ENCODE results near the gene HSPB1. TPM values are rescaled to one million over a fixed set of nuclear protein-coding genes. Genes with fewer than 3 reads are reported as not detected.
"Not testable (repeated sequence)": the region's sequence is repeated elsewhere in the genome, so short reads cannot be mapped to it uniquely, and the experiment has no call there.

Gene HSPB1
- 147 and 157 TPM in 2 replicates for total RNA-seq (2014; rRNA removed; shearing (Covaris generic))

DNA sequence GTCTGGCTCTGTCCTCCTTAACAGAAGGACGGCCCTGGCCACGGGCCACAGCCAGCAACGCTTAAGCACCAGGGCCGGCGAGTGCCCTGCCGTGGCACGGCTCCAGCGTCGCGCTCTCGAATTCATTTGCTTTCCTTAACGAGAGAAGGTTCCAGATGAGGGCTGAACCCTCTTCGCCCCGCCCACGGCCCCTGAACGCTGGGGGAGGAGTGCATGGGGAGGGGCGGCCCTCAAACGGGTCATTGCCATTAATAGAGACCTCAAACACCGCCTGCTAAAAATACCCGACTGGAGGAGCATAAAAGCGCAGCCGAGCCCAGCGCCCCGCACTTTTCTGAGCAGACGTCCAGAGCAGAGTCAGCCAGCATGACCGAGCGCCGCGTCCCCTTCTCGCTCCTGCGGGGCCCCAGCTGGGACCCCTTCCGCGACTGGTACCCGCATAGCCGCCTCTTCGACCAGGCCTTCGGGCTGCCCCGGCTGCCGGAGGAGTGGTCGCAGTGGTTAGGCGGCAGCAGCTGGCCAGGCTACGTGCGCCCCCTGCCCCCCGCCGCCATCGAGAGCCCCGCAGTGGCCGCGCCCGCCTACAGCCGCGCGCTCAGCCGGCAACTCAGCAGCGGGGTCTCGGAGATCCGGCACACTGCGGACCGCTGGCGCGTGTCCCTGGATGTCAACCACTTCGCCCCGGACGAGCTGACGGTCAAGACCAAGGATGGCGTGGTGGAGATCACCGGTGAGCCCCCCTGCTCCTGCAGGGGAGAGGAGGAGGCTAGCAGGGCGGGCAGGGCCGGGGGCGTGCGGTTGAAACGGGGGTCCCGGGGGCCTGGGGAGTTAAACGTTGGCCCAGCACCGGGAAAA, at the start of gene HSPB1:
Gene HSPB1, plus strand, starts transcription at position 327 of the 855 bp plus-strand sequence. Its CDS starts 40 bp downstream, at position 367.
- DNase-seq (ENCODE audit: low read depth): peak; percentile 96

GRCh38 chr7:76254781-76255180, 47.7 kb upstream of the HSPB1 start:
- no peak for DNase-seq (ENCODE audit: low read depth)

DNA sequence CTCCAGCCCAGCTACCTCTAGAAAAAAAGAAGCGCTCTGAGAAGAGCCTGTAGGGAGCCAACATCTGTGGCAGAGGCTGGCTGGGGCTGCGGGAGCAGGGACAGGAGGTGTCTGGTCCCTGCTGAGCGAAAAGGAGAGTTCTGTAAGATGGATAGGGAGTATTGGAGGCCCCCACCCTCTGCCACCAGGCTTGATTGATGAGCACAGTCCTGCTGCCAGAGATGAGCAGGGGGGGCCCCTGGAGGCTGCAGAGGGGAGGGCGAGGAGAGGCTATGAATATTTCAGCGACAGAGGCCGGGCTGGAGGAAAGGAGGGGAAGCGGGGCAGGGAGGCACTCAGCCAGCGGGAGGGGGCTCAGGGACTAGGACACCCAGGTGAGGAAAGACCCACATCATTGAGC, 44.5 kb upstream of the HSPB1 start:
- DNase-seq (ENCODE audit: low read depth): no peak

- no peak for DNase-seq (ENCODE audit: low read depth)
Observed at GRCh38 chr7:76259124-76260093, 43.1 kb upstream of the HSPB1 start.

- DNase-seq (ENCODE audit: low read depth): peak; percentile 29
Observed at GRCh38 chr7:76260171-76260703, 42.2 kb upstream of the HSPB1 start.

- DNase-seq (ENCODE audit: low read depth): no peak
Observed at GRCh38 chr7:76261329-76261728, 41.1 kb upstream of the HSPB1 start.

DNA sequence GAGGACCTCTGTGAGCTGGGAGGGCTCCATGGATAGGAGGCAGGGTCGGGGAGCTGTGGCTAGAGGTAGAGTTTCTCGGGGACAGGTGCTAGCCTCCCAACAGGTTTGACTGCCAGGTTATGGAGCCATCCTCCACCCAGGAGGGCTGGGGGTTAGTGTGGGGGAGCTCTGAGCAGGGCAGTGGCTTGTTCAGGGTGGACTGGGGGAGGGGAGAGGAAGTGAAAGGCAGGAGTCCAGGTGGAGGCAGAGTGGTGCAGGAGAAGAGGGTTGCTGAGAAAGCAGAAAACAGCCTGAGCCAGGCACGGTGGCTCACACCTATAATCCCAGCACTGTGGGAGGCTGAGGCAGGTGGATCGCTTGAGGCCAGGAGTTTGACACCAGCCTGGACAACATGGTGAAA, 40.5 kb upstream of the HSPB1 start:
- DNase-seq (ENCODE audit: low read depth): no peak

DNA sequence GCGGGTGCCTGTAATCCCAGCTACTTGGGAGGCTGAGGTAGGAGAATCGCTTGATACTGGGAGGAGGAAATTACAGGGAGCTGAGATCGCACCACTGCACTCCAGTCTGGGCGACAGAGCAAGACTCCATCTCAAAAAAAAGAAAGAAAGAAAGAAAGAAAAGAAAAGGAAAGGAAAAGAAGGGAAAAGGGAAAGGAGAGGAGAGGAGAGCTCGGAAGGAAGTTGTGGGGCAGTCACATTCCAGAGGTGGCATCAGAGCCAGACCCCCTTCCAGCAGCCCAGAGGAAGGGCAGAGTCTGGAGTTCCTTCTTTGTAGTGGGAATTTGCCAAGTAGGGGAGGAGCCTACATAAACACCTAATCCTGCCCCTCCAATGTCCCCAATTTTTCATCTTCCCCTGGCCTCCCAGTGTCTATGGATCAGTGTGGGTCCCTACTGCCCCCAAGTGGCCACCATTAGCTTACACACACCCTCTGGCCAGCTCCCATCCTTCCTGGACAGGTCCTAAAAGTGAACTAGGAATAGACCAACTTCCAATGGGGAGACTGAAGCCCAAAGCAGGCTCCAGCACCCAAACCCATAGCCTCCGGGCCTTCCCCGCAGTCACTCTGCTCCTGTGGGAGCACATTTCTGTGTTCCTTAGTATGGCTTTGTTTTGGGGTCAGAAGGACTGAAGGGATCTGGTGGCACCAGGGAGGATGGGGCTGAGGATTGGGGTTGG, 39.6 kb upstream of the HSPB1 start:
- DNase-seq (ENCODE audit: low read depth): peak; percentile 65

DNA sequence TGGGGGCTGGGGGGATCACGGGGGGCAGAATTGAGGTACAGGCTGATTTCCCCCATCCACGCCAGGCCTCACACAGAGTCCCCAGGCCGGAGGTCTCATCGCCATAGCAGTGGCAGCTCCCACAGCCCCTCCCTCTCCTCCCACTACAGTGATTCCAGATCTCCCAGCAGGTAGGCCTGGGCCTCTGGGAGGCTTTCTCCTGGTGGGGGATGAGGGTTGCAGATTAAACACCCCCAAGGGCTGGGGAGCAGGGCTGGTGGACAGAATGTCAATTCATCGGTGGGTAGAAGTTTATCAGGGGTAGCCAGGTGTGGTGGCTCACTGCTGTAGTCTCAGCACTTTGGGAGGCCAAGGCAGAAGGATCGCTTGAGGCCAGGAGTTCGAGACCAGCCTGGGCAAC, 37.2 kb upstream of the HSPB1 start:
- no peak for DNase-seq (ENCODE audit: low read depth)

DNA sequence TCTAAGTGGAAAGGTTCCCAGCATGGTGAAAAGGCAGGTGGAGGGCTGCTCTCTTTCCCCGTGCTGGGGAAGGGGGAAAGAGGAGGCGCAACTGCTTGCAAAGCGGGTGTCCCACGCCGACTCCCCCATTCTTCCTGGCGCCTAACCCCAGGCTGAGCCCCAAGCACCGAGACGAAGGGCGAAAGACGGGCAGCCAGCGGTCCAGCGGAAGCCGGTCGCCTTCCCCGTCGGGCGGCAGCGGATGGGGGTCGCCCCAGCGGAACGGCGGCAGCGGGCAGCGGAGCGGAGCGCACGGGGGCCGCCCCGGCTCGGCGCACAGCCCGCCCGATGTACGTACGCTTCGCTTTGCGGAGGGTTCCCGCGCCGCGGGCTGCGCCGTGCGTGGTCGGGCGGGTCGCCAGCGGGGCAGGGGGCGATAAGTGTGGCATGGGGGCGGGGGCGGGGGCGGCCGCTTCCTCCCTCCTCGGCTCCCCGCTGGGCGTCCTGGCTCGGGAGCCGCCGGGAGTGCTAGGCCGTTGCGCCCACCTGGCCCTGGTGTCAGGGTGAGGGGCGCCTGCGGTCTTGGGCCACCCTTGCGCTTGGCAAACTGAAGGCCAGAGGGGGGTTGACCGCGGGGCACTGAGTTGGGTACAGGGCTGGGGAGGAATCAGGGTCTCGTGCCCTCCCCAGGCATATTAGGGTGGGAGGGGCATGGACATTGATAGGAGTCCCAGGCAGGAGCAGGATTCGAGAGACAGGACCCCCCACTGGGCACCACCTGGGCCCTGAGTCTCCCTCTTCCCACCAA, 35.2 kb upstream of the HSPB1 start:
- no peak for DNase-seq (ENCODE audit: low read depth)

GRCh38 chr7:76267894-76268183, 34.6 kb upstream of the HSPB1 start:
- no peak for DNase-seq (ENCODE audit: low read depth)

DNA sequence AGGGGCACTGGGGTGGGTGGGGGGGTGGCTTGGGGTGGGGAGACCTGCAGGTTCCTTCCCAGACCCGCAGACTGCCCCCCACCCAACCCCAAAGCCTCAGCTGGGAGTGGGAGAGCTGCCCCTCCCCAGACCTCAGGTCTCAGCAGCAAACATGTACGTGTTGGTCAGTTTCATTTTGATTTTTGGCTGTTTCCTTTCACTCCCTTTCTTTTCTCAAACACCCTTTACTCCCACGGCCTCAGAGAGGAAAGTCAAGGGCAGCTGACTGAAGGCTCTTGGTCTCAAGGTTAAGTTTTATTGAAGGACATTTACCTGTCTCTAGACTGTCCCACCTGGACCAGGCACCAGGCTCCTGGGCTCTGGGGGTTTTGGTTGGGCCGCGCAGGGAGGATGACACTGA, 34.1 kb upstream of the HSPB1 start:
- DNase-seq (ENCODE audit: low read depth): no peak

DNA sequence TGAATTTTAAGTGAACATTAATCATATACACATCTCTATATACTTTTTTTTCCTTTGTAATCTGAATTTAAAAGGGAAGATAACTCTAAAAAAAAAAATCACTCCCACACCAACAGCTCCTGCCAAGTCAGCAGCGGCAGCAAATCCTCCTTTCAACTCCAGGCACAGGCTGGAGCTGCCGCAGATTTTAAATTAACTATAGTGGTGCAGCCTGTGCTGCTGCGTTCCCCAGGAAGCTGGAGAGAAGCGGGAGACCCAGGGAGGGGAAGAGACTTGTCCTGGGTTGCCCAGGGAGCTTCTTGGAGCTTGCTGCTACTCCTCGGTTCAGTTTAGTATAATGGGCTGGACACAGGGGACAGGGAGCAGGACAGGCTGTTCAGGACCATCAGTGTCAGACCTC, 32.6 kb upstream of the HSPB1 start:
- no peak for DNase-seq (ENCODE audit: low read depth)

DNA sequence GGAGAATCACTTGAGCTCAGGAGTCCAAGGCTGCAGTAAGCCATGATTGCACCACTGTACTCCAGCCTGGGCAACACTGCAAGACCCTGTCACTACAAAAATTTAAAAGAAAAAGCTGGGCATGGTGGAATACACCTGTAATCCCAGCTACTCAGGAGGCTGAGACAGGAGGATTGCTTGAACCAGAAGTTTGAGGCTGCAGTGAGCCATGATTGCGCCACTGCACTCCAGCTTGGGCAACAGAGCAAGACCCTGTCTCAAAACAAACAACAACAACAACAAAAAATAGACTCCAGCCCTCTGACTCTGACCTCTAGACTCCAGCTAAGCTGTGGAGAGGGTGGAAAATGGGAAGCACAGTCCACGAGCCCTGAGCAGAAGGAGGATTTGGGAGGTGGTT, 31.1 kb upstream of the HSPB1 start:
- not testable (repeated sequence) for DNase-seq (ENCODE audit: low read depth)

DNA sequence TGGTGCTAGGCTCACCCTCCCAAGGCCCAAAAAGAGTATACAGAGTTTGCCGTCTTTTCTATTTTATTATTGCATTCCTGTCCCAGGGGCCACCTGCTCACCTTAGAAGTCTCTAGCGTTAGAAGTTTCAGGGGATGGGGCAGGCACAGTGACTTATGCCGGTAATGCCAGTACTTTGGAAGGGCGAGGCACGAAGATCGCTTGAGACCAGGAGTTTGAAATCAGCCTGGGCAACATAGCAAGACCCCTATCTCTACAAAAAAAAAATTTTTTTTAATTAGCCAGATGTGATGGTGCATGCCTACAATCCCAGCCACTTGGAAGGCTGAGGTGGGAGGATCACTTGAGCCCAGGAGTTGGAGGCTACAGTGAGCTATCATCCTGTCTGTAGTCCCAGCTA, 30.3 kb upstream of the HSPB1 start:
- no peak for DNase-seq (ENCODE audit: low read depth)

DNA sequence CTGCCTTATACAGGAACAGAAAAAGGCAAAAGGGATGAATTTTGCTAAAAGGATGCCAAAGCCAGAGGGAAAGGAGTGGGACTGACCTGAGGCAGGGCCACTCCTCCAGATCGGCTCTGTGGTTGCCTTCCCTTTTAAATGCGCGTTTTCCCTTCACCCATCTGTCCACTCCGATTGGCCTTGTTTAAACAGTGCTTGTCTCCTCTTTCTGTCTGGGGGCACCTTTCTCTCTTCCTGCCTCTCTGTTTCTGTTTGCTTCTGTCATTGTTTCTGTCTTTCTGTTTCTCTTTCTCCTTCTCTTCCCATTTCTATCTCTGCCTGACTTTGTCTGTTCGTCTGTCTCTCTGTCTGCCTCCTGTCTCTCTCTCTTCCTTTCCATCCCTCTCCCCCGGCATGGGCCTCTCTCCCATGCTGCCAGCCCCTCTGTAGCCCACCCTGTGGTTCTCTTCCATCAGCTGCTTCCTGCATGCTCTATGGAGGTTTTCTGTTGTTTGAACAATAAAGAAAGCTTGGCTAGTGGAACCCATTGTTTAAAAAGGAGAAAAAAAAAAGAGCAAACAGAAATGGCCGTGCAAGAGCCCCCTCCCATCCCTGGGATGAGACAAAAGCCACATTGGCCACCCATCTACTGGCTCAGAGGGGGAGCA, 29.5 kb upstream of the HSPB1 start:
- no peak for DNase-seq (ENCODE audit: low read depth)

DNA sequence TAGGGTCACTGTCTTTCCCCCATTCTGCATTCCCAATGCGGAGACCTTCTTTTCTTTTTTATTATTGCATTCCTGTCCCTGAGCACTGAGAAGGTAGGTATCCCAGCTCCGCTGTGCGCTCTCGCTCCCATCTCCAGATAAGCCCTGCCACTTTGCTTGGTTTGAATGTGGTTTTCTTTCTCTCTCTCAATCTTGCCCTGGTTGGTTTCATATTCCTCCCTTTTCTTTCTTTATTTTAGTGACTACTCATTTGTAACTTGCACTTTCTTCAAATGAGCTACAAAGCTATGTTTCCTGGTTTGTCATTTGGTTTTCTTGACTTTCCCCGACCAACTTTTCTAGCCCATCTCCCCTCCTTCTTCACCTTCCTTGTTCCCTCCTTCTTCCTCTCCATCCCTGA, 29.0 kb upstream of the HSPB1 start:
- no peak for DNase-seq (ENCODE audit: low read depth)

DNA sequence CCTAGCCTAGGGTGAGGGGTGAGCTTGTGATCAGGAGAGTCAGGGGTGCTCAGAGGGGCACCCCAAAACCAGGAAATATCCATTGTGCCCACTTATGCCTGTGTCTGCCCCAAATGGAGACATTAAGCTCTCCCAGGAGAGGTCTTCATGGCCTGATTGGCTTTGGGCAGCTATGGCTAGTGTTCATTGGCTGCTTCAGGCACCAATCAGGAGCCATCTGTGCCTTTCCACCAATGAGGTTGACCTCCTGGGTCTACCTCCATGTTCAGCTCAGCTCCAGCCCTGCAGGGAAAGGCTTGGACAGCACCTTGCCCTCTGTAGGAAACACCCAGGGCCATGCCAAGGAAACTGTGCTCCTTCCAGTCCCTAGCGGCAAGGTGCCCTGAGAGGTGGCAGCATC, 23.9 kb upstream of the HSPB1 start:
- peak; percentile 52 for DNase-seq (ENCODE audit: low read depth)

DNA sequence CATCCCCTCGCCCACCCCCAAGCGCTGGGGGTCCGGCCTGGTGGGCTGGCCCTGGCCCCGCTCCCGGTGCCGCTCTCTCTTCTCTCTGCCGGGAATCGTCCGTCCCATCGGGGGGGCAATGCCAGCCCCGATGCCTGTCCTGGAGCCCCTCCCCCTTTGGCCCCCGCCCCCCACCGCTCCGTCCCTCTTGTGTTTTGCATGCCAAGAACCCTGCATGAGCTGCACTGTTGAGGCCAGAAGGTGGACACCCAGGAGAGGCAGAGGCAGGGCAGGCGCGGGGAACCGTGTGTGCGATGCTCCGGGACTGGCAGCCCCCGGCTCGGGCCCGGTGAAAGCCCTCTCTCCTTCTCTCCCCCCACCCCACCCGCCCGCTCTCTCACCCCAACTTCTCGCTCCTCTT, 22.1 kb upstream of the HSPB1 start:
- no peak for DNase-seq (ENCODE audit: low read depth)

DNA sequence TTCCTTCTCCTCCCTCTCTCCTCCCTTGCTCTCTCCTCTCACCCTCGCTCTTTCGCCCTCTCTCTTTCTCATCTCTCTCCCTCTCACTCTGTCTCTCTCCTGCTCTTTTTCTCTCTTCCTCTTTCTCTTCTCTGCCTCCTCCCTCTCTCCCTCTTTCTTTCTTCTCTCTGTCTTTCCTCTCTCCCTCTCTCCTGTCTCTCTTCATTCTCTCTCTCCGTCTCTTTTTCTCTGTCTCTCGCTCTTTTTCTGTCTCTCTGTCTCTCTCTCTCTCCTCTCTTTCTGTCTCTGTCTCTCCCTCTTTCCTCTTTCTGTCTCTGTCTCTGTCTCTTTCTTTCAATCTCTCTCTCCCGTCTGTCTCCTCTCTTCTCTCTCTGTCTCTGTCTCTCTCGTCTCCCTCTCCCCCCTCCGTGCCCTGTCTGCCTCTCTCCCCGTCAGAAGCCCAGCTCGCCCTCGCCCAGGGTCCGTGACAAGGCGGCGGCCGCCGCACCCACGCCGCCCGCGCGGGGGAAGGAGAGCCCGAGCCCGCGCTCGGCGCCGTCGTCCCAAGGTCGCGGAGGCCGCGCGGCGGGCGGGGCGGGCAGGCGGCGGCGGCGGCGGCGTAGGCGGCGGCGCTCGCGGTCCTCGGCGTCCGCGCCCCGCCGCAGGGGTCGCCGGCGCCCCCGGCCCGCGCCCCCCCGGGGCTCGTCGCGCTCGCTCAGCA, 21.3 kb upstream of the HSPB1 start:
- DNase-seq (ENCODE audit: low read depth): no peak
